ENCODE results near the gene INAFM2. TPM values are rescaled to one million over a fixed set of nuclear protein-coding genes. Genes with fewer than 3 reads are reported as not detected.

Gene INAFM2
- total and polyA plus RNA-seq, 10 of the 15 experiments (the other 5 are each of a cell fraction or from before 2014, with no cell fraction given) = 0.75 to 8.1 (median 3.9) TPM

GRCh38 chr15:40331637-40332036, 8.1 kb downstream of the INAFM2 start (continued):
- no peak for TF ChIP-seq CUX1 (IDR thresholded peaks at IDR 0.05; ENCODE audit: insufficient replicate concordance, low read depth, low read length)
- TF ChIP-seq KAT2A (conservative IDR thresholded peaks at IDR 0.05; ENCODE audit: control insufficient read depth, low read depth, low read length) = no peak
- no peak for TF ChIP-seq ZNF274 (IDR thresholded peaks at IDR 0.05; ENCODE audit: insufficient read depth, insufficient read length)
- TF ChIP-seq USF1 (IDR thresholded peaks at IDR 0.05; ENCODE audit: borderline replicate concordance, extremely low read length, insufficient read depth, low read depth, low read length) = no peak
- TF ChIP-seq NBN (IDR thresholded peaks at IDR 0.05) = no peak
- no peak for TF ChIP-seq TCF3 (IDR thresholded peaks at IDR 0.05; ENCODE audit: borderline replicate concordance, insufficient read depth, low read depth, low read length)
- TF ChIP-seq EGR1 (IDR thresholded peaks at IDR 0.05; ENCODE audit: borderline replicate concordance in 1 of 2, low read depth in 2 of 2, low read length in 2 of 2) = no peak
- TF ChIP-seq SREBF2 (IDR thresholded peaks at IDR 0.05; ENCODE audit: low read length) = no peak
- TF ChIP-seq STAT3 (IDR thresholded peaks at IDR 0.05; ENCODE audit: low read depth, low read length) = no peak
- no peak for TF ChIP-seq CHD2 (IDR thresholded peaks at IDR 0.05; ENCODE audit: borderline replicate concordance, low read depth, low read length)
- TF ChIP-seq PBX3 (IDR thresholded peaks at IDR 0.05; ENCODE audit: insufficient replicate concordance, low read depth, low read length) = no peak
- no peak for TF ChIP-seq CEBPZ (IDR thresholded peaks at IDR 0.05; ENCODE audit: low read depth, low read length)
